ENCODE measurements around the gene LETMD1.
A peak's percentile ranks its signal among the peaks of the same experiment; 100 is the strongest.
"Not testable (repeated sequence)": the region's sequence is repeated elsewhere in the genome, so short reads cannot be mapped to it uniquely, and the experiment has no call there.

LETMD1 gene

GRCh38 chr12:51067771-51068170, 19.6 kb downstream of the LETMD1 start:
- DNase-seq, result no peak
- in situ Hi-C loops (cut with HindIII; ENCODE audit: low pct_ligation_motif_present, low pct_unique_long_range_greater_than_20kb, low sequenced_read_pairs), result no loop called here

GRCh38 chr12:51070004-51070403, 21.9 kb downstream of the LETMD1 start:
- no peak for DNase-seq
- in situ Hi-C loops (cut with HindIII; ENCODE audit: low pct_ligation_motif_present, low pct_unique_long_range_greater_than_20kb, low sequenced_read_pairs), result no loop called here

- in situ Hi-C loops (cut with HindIII; ENCODE audit: low pct_ligation_motif_present, low pct_unique_long_range_greater_than_20kb, low sequenced_read_pairs), result no loop called here
Measured at GRCh38 chr12:51071663-51072062, 23.5 kb downstream of the LETMD1 start.

GRCh38 chr12:51075390-51075789, 27.3 kb downstream of the LETMD1 start:
- DNase-seq, result no peak
- in situ Hi-C loops (cut with HindIII; ENCODE audit: low pct_ligation_motif_present, low pct_unique_long_range_greater_than_20kb, low sequenced_read_pairs), result no loop called here

More at GRCh38 chr12:51071663-51072062, 23.5 kb downstream of the LETMD1 start:
- DNase-seq, result no peak

GRCh38 chr12:51076236-51076930, 28.3 kb downstream of the LETMD1 start:
- in situ Hi-C loops (cut with HindIII; ENCODE audit: low pct_ligation_motif_present, low pct_unique_long_range_greater_than_20kb, low sequenced_read_pairs), result no loop called here
- no peak for DNase-seq

- in situ Hi-C loops (cut with HindIII; ENCODE audit: low pct_ligation_motif_present, low pct_unique_long_range_greater_than_20kb, low sequenced_read_pairs), result no loop called here
Measured at GRCh38 chr12:51077930-51078329, 29.8 kb downstream of the LETMD1 start.

GRCh38 chr12:51078346-51078745, 30.2 kb downstream of the LETMD1 start:
- in situ Hi-C loops (cut with HindIII; ENCODE audit: low pct_ligation_motif_present, low pct_unique_long_range_greater_than_20kb, low sequenced_read_pairs); DNase-seq: not testable (repeated sequence)

More at GRCh38 chr12:51077930-51078329, 29.8 kb downstream of the LETMD1 start:
- no peak for DNase-seq

GRCh38 chr12:51078866-51079265, 30.7 kb downstream of the LETMD1 start:
- DNase-seq; in situ Hi-C loops (cut with HindIII; ENCODE audit: low pct_ligation_motif_present, low pct_unique_long_range_greater_than_20kb, low sequenced_read_pairs): not testable (repeated sequence)

- in situ Hi-C loops (cut with HindIII; ENCODE audit: low pct_ligation_motif_present, low pct_unique_long_range_greater_than_20kb, low sequenced_read_pairs), result no loop called here
- no peak for DNase-seq
Measured at GRCh38 chr12:51080136-51080535, 32.0 kb downstream of the LETMD1 start.

- DNase-seq, result no peak
- in situ Hi-C loops (cut with HindIII; ENCODE audit: low pct_ligation_motif_present, low pct_unique_long_range_greater_than_20kb, low sequenced_read_pairs), result no loop called here
Measured at GRCh38 chr12:51081421-51081820, 33.3 kb downstream of the LETMD1 start.

GRCh38 chr12:51082561-51083125, 34.5 kb downstream of the LETMD1 start:
- in situ Hi-C loops (cut with HindIII; ENCODE audit: low pct_ligation_motif_present, low pct_unique_long_range_greater_than_20kb, low sequenced_read_pairs), result no loop called here
- DNase-seq, result peak; percentile 64

GRCh38 chr12:51083126-51083833, 35.2 kb downstream of the LETMD1 start, which contains the start of gene CSRNP2:
Gene CSRNP2 (minus strand): TSS chr12:51083596. CDS start chr12:51076561, 7,035 bp downstream.
- in situ Hi-C loops (cut with HindIII; ENCODE audit: low pct_ligation_motif_present, low pct_unique_long_range_greater_than_20kb, low sequenced_read_pairs), result no loop called here
- peak; percentile 99 for DNase-seq

- in situ Hi-C loops (cut with HindIII; ENCODE audit: low pct_ligation_motif_present, low pct_unique_long_range_greater_than_20kb, low sequenced_read_pairs), result no loop called here
- DNase-seq, result no peak
Measured at GRCh38 chr12:51085757-51086156, 37.6 kb downstream of the LETMD1 start.

- no peak for DNase-seq
- in situ Hi-C loops (cut with HindIII; ENCODE audit: low pct_ligation_motif_present, low pct_unique_long_range_greater_than_20kb, low sequenced_read_pairs), result no loop called here
Measured at GRCh38 chr12:51086933-51087332, 38.8 kb downstream of the LETMD1 start.

GRCh38 chr12:51087818-51088217, 39.7 kb downstream of the LETMD1 start:
- in situ Hi-C loops (cut with HindIII; ENCODE audit: low pct_ligation_motif_present, low pct_unique_long_range_greater_than_20kb, low sequenced_read_pairs), result no loop called here
- no peak for DNase-seq

- DNase-seq, result no peak
- in situ Hi-C loops (cut with HindIII; ENCODE audit: low pct_ligation_motif_present, low pct_unique_long_range_greater_than_20kb, low sequenced_read_pairs), result no loop called here
Measured at GRCh38 chr12:51090705-51091229, 42.6 kb downstream of the LETMD1 start.

- no peak for DNase-seq
- in situ Hi-C loops (cut with HindIII; ENCODE audit: low pct_ligation_motif_present, low pct_unique_long_range_greater_than_20kb, low sequenced_read_pairs), result no loop called here
Measured at GRCh38 chr12:51098611-51099010, 50.5 kb downstream of the LETMD1 start.

- no peak for DNase-seq
- in situ Hi-C loops (cut with HindIII; ENCODE audit: low pct_ligation_motif_present, low pct_unique_long_range_greater_than_20kb, low sequenced_read_pairs), result no loop called here
Measured at GRCh38 chr12:51103977-51104376, 55.9 kb downstream of the LETMD1 start.

GRCh38 chr12:51108136-51108535, 60.0 kb downstream of the LETMD1 start:
- no peak for DNase-seq
- in situ Hi-C loops (cut with HindIII; ENCODE audit: low pct_ligation_motif_present, low pct_unique_long_range_greater_than_20kb, low sequenced_read_pairs), result no loop called here
